ENCODE data around the gene SLC4A2. TPM values are rescaled to one million over a fixed set of nuclear protein-coding genes. Genes with fewer than 3 reads are reported as not detected.

Gene SLC4A2
- polyA plus RNA-seq, 2 of the 4 experiments (the other 2 are of a cell fraction), result 112 to 275 TPM

DNA sequence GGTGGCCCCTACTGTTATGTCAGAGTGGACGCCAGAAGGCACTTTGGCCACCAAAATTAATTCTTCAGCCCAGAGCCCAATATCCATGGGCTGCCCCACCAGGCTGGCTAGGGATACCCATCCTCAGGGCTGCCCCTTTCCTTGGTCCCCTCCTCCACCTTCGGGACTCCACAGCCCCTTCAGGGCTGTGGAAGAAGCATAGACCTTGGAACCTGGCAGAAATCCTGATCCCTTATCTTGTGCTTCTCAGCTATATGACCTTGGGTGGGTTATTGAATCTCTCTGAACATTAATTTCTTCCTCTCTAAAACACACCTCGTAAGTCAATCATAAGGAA is 24.4 kb downstream of the SLC4A2 start:
- H3K4me3 ChIP-seq, result peak overlapping the region; percentile 93
- peaks cover 50% of the 10 kb centered on the region for H3K4me1 ChIP-seq
- WGBS (ENCODE audit: missing lambda C conversion rate), result 43% methylated on average over 3 of the region's 3 CpGs
- TF ChIP-seq CBX2 (IDR thresholded peaks at IDR 0.05; ENCODE audit: borderline replicate concordance, low read depth) (no peak), ZNF302 (CRISPR knock-in tag; IDR thresholded peaks at IDR 0.05) (no peak), TP53 (CRISPR knock-in tag; IDR thresholded peaks at IDR 0.05) (no peak), MAFK (IDR thresholded peaks at IDR 0.05; ENCODE audit: partially characterized antibody) (no peak), EP300 (IDR thresholded peaks at IDR 0.05) (no peak), HEYL (CRISPR knock-in tag; IDR thresholded peaks at IDR 0.05) (no peak), ZC3H11A (IDR thresholded peaks at IDR 0.05) (no peak), RARB (CRISPR knock-in tag; IDR thresholded peaks at IDR 0.05) (no peak), HDAC2 (IDR thresholded peaks at IDR 0.05) (no peak), FOSL2 (IDR thresholded peaks at IDR 0.05) (no peak), FOSL2 (CRISPR knock-in tag; IDR thresholded peaks at IDR 0.05) (no peak), FOSB (CRISPR knock-in tag; IDR thresholded peaks at IDR 0.05) (no peak), HOXA7 (CRISPR knock-in tag; IDR thresholded peaks at IDR 0.05) (no peak)
- TF ChIP-seq, protein P1, sequence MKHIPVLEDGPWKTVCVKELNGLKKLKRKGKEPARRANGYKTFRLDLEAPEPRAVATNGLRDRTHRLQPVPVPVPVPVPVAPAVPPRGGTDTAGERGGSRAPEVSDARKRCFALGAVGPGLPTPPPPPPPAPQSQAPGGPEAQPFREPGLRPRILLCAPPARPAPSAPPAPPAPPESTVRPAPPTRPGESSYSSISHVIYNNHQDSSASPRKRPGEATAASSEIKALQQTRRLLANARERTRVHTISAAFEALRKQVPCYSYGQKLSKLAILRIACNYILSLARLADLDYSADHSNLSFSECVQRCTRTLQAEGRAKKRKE (CRISPR knock-in tag; IDR thresholded peaks at IDR 0.05; ENCODE audit: low read depth), result no peak
- TF ChIP-seq, protein P2, sequence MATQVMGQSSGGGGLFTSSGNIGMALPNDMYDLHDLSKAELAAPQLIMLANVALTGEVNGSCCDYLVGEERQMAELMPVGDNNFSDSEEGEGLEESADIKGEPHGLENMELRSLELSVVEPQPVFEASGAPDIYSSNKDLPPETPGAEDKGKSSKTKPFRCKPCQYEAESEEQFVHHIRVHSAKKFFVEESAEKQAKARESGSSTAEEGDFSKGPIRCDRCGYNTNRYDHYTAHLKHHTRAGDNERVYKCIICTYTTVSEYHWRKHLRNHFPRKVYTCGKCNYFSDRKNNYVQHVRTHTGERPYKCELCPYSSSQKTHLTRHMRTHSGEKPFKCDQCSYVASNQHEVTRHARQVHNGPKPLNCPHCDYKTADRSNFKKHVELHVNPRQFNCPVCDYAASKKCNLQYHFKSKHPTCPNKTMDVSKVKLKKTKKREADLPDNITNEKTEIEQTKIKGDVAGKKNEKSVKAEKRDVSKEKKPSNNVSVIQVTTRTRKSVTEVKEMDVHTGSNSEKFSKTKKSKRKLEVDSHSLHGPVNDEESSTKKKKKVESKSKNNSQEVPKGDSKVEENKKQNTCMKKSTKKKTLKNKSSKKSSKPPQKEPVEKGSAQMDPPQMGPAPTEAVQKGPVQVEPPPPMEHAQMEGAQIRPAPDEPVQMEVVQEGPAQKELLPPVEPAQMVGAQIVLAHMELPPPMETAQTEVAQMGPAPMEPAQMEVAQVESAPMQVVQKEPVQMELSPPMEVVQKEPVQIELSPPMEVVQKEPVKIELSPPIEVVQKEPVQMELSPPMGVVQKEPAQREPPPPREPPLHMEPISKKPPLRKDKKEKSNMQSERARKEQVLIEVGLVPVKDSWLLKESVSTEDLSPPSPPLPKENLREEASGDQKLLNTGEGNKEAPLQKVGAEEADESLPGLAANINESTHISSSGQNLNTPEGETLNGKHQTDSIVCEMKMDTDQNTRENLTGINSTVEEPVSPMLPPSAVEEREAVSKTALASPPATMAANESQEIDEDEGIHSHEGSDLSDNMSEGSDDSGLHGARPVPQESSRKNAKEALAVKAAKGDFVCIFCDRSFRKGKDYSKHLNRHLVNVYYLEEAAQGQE (IDR thresholded peaks at IDR 0.05), result no peak
- TF ChIP-seq, protein P3, sequence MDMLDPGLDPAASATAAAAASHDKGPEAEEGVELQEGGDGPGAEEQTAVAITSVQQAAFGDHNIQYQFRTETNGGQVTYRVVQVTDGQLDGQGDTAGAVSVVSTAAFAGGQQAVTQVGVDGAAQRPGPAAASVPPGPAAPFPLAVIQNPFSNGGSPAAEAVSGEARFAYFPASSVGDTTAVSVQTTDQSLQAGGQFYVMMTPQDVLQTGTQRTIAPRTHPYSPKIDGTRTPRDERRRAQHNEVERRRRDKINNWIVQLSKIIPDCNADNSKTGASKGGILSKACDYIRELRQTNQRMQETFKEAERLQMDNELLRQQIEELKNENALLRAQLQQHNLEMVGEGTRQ (IDR thresholded peaks at IDR 0.05), result no peak
- TF ChIP-seq, protein P4, sequence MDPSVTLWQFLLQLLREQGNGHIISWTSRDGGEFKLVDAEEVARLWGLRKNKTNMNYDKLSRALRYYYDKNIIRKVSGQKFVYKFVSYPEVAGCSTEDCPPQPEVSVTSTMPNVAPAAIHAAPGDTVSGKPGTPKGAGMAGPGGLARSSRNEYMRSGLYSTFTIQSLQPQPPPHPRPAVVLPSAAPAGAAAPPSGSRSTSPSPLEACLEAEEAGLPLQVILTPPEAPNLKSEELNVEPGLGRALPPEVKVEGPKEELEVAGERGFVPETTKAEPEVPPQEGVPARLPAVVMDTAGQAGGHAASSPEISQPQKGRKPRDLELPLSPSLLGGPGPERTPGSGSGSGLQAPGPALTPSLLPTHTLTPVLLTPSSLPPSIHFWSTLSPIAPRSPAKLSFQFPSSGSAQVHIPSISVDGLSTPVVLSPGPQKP (IDR thresholded peaks at IDR 0.05; ENCODE audit: low read depth, low read length), result no peak
- ATAC-seq, result no peak
- no peak for FAIRE-seq
- ChIA-PET CTCF (interaction anchor here (0.7 to 27.1 kb wide), 6 partner anchors 23 to 118 kb away, joined by 3 to 412 read pairs (median 3); no protein-coding TSS in a partner anchor), POLR2A (no interaction called here)
- H3K9me3 ChIP-seq, result no peaks in the 10 kb centered on the region
- DNase-seq (ENCODE audit: low read depth in 1 of 2, low spot score in 1 of 2), result no peak
- H3K4me2 ChIP-seq, result peak overlapping the region; percentile 95
- H3K27ac ChIP-seq, result peak overlapping the region; percentile 94 to 98

DNA sequence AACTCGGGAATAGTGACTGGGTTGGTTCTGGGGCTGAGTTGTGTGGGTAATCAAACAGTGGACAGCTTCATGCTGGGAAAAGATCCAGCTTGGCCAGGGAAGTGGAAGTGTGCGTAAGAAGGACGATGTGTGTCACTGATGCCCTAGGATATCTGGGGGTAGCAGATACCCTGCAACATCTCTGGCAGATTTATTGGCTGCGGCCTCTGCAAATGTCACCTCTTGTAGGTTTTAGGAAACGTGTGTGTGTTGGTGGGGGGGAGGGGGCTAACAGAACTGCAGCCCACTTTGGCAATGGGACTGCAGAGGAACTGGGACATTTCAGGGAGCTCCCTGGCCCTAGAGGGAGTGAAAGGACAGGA is 25.9 kb downstream of the SLC4A2 start:
- H3K27ac ChIP-seq, result peak overlapping the region; percentile 84 to 98
- POLR2A ChIA-PET, result interaction anchor here (1.1 to 1.4 kb wide), 3 partner anchors 17 to 28 kb away, joined by 3 to 11 read pairs (median 3); no protein-coding TSS in a partner anchor
- no peak for ATAC-seq
- TF ChIP-seq NR3C1 (IDR thresholded peaks at IDR 0.05), result no peak
- TF ChIP-seq, protein P4 (IDR thresholded peaks at IDR 0.05; ENCODE audit: low read depth, low read length), result no peak
- no peak for TF ChIP-seq ESRRA (IDR thresholded peaks at IDR 0.05; ENCODE audit: borderline replicate concordance, low read length)
- TF ChIP-seq ZNF302 (CRISPR knock-in tag; IDR thresholded peaks at IDR 0.05), result no peak
- TF ChIP-seq BHLHE40 (IDR thresholded peaks at IDR 0.05; ENCODE audit: low read depth, low read length), result no peak
- no peak for TF ChIP-seq HOXB5 (CRISPR knock-in tag; IDR thresholded peaks at IDR 0.05)
- TF ChIP-seq EP300 (IDR thresholded peaks at IDR 0.05), result no peak
- TF ChIP-seq RARB (CRISPR knock-in tag; IDR thresholded peaks at IDR 0.05), result no peak
- TF ChIP-seq CHD4 (IDR thresholded peaks at IDR 0.05; ENCODE audit: borderline replicate concordance), result no peak
- no peak for TF ChIP-seq EHF (CRISPR knock-in tag; IDR thresholded peaks at IDR 0.05)
- TF ChIP-seq, protein P1 (CRISPR knock-in tag; IDR thresholded peaks at IDR 0.05; ENCODE audit: low read depth), result no peak
- no peak for TF ChIP-seq MAZ (IDR thresholded peaks at IDR 0.05; ENCODE audit: borderline replicate concordance, low read depth, low read length)
- TF ChIP-seq, protein P5, sequence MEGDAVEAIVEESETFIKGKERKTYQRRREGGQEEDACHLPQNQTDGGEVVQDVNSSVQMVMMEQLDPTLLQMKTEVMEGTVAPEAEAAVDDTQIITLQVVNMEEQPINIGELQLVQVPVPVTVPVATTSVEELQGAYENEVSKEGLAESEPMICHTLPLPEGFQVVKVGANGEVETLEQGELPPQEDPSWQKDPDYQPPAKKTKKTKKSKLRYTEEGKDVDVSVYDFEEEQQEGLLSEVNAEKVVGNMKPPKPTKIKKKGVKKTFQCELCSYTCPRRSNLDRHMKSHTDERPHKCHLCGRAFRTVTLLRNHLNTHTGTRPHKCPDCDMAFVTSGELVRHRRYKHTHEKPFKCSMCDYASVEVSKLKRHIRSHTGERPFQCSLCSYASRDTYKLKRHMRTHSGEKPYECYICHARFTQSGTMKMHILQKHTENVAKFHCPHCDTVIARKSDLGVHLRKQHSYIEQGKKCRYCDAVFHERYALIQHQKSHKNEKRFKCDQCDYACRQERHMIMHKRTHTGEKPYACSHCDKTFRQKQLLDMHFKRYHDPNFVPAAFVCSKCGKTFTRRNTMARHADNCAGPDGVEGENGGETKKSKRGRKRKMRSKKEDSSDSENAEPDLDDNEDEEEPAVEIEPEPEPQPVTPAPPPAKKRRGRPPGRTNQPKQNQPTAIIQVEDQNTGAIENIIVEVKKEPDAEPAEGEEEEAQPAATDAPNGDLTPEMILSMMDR (IDR thresholded peaks at IDR 0.05), result no peak
- no peak for TF ChIP-seq HDAC2 (IDR thresholded peaks at IDR 0.05)

More for the DNA sequence above, 25.9 kb downstream of the SLC4A2 start:
- no peak for FAIRE-seq
- WGBS (ENCODE audit: missing lambda C conversion rate), result 73% methylated on average over 5 of the region's 5 CpGs
- Histone ChIP-seq H3K4me1 (peaks cover 44% of the 10 kb centered on the region), H3K4me3 (peak overlapping the region; percentile 86; the same call in 2 of the 3 replicates), H3K4me2 (peak overlapping the region; percentile 97), H3K9me3 (no peaks in the 10 kb centered on the region)
- no peak for DNase-seq (ENCODE audit: low read depth in 1 of 2, low spot score in 1 of 2)
- CTCF ChIA-PET, result interaction anchor here (1.0 to 27.1 kb wide), 15 partner anchors 9 to 187 kb away, joined by 3 to 412 read pairs (median 4); partner anchors contain the start of gene GBX1
